ENCODE data around the gene ADAMTS8.

GRCh38 chr11:130458410-130458729 is 30.0 kb upstream of the ADAMTS8 start:
- TF ChIP-seq EZH2 (IDR thresholded peaks at IDR 0.05; ENCODE audit: insufficient read depth, poor library complexity, severe bottlenecking) (no peak), EZH2phosphoT487 (IDR thresholded peaks at IDR 0.05; ENCODE audit: insufficient read depth, low read depth) (no peak)

All from GM23248 (cell line).